H1 (cell line): ENCODE results near the gene TFF3.

Source experiments
- GTF2F1 ChIP-seq: IDR thresholded peaks from 2 replicates; pipeline ENCODE4 v1.6.1; 2012; ENCODE audit warnings: low read depth, low read length, improper control_type of control experiment, borderline replicate concordance
- SIN3A ChIP-seq, 2 experiments: IDR thresholded peaks in 1 of 2; conservative IDR thresholded peaks in 1 of 2; 2 replicates each; pipeline ENCODE4 v1.6.1; 2011 to 2012; ENCODE audit warnings: low read length in 2 of 2, improper control_type of control experiment in 1 of 2, low read depth in 1 of 2, mild to moderate bottlenecking in 1 of 2
- TF ChIP-seq, protein P1 (sequence below), 3 experiments: IDR thresholded peaks; 1 replicate in 2 of 3; 2 replicates in 1 of 3; pipeline versions ENCODE4 v1.5.1 to v1.6.1; 2011; ENCODE audit warnings: low read length in 3 of 3, mild to moderate bottlenecking in 3 of 3, inconsistent platforms in 2 of 3, low read depth in 1 of 3, moderate library complexity in 1 of 3; ENCODE audit not compliant: insufficient read depth in 1 of 3; ENCODE audit errors: control extremely low read depth in 1 of 3

DNA sequence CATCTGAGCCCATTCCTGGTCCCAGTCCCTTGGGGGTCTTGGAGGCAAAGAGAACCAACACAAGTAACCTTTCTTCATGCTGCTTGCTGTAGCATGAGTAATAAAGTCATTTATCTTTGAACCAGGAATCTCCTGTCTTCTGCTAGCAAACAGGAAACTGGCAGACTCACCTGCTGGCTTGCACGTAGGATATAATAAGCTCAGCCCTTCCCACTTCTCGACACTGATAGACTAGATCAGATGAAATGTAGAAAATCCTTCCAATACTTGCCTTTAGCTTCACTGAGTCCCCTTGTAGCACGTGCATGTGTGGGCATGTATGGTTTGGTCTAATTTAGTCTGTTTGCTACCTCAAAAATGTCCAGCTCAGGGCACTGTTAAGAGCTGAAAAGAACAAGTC is 42.1 kb upstream of the TFF3 start:
- TF ChIP-seq GTF2F1 = no peak
- TF ChIP-seq, protein P1, sequence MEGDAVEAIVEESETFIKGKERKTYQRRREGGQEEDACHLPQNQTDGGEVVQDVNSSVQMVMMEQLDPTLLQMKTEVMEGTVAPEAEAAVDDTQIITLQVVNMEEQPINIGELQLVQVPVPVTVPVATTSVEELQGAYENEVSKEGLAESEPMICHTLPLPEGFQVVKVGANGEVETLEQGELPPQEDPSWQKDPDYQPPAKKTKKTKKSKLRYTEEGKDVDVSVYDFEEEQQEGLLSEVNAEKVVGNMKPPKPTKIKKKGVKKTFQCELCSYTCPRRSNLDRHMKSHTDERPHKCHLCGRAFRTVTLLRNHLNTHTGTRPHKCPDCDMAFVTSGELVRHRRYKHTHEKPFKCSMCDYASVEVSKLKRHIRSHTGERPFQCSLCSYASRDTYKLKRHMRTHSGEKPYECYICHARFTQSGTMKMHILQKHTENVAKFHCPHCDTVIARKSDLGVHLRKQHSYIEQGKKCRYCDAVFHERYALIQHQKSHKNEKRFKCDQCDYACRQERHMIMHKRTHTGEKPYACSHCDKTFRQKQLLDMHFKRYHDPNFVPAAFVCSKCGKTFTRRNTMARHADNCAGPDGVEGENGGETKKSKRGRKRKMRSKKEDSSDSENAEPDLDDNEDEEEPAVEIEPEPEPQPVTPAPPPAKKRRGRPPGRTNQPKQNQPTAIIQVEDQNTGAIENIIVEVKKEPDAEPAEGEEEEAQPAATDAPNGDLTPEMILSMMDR (IDR thresholded peaks at IDR 0.05; ENCODE audit: control extremely low read depth in 1 of 3, insufficient read depth in 1 of 3, low read depth in 1 of 3, low read length in 3 of 3) = no peak
- TF ChIP-seq SIN3A (conservative IDR thresholded peaks at IDR 0.05 in 1 of 2, IDR thresholded peaks at IDR 0.05 in 1 of 2; ENCODE audit: low read depth in 1 of 2, low read length in 2 of 2) = no peak
